K562 (cell line): ENCODE data around the gene LRRC4C. TPM values are rescaled to one million over a fixed set of nuclear protein-coding genes. Genes with fewer than 3 reads are reported as not detected.

Source experiments
- TBL1XR1 ChIP-seq, 2 experiments: IDR thresholded peaks; 2 replicates each; pipeline ENCODE4 v1.6.1; 2012; ENCODE audit warnings: improper control_type of control experiment in 2 of 2, low read length in 2 of 2, mild to moderate bottlenecking in 1 of 2
- polyA plus RNA-seq, 8 experiments: library from polyadenylated mRNA; depleted of rRNA in 4 of 8; stranded (reverse) in 5 of 8; unstranded in 3 of 8; fragments of >200 nt; fragmentation: Nextera tagmentation in 2 of 8; fragmentation: Illumina TruSeq in 1 of 8; extraction: Ambion mirVana in 2 of 8; extraction: Trizol in 1 of 8; gene quantifications; 2 replicates each; pipeline versions ENCODE4 v1.2.1 to v1.2.3, GENCODE V29; 2011 to 2014; ENCODE audit warnings: inconsistent platforms in 1 of 8, missing spikeins in 1 of 8
- total RNA-seq, 7 experiments: library from RNA; depleted of rRNA in 6 of 7; stranded (reverse); fragments of >200 nt in 6 of 7; fragmentation: Illumina TruSeq in 2 of 7; extraction: Trizol in 2 of 7; gene quantifications; 2 replicates each; pipeline versions ENCODE4 v1.2.1 to v1.2.3, GENCODE V29; 2011 to 2021; ENCODE audit warnings: low replicate concordance in 1 of 7
- TF ChIP-seq, protein P1 (sequence below), 2 experiments: fragments of 450-650 bp; formaldehyde crosslinking in 1 of 2; IDR thresholded peaks; 2 replicates each; pipeline versions ENCODE4 v1.4.0 to v1.6.1; 2014 to 2020; ENCODE audit warnings: mild to moderate bottlenecking in 2 of 2, borderline replicate concordance in 1 of 2, low read depth in 1 of 2
- TF ChIP-seq, protein P2 (sequence below): sonication (generic); formaldehyde crosslinking; IDR thresholded peaks from 2 replicates; pipeline ENCODE4 v1.4.0; 2020; ENCODE audit warnings: mild to moderate bottlenecking, missing genetic modification reagents

Gene LRRC4C
- total and polyA plus RNA-seq, 9 of the 15 experiments (the other 6 are each of a cell fraction or from before 2014, with no cell fraction given): not detected

DNA sequence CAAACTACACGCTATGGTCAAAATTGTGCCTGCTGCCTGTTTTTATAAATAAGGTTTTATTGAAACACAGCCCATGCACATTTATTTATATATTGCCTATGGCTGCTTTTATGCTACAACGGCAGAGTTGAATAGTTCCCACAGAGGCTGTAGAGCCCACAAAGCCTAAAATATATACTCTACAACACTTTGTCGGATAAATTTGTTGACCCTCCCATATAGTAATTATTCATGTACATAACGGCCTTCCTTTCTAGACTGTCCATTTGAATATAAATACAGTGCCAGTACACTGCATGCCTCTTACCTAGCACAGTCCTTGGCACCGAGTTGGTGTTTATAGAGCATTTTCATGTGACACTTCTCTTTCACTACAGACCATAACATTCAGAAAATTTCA, 314.0 kb downstream of the LRRC4C start (continued):
- TF ChIP-seq, protein P1, sequence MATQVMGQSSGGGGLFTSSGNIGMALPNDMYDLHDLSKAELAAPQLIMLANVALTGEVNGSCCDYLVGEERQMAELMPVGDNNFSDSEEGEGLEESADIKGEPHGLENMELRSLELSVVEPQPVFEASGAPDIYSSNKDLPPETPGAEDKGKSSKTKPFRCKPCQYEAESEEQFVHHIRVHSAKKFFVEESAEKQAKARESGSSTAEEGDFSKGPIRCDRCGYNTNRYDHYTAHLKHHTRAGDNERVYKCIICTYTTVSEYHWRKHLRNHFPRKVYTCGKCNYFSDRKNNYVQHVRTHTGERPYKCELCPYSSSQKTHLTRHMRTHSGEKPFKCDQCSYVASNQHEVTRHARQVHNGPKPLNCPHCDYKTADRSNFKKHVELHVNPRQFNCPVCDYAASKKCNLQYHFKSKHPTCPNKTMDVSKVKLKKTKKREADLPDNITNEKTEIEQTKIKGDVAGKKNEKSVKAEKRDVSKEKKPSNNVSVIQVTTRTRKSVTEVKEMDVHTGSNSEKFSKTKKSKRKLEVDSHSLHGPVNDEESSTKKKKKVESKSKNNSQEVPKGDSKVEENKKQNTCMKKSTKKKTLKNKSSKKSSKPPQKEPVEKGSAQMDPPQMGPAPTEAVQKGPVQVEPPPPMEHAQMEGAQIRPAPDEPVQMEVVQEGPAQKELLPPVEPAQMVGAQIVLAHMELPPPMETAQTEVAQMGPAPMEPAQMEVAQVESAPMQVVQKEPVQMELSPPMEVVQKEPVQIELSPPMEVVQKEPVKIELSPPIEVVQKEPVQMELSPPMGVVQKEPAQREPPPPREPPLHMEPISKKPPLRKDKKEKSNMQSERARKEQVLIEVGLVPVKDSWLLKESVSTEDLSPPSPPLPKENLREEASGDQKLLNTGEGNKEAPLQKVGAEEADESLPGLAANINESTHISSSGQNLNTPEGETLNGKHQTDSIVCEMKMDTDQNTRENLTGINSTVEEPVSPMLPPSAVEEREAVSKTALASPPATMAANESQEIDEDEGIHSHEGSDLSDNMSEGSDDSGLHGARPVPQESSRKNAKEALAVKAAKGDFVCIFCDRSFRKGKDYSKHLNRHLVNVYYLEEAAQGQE (IDR thresholded peaks at IDR 0.05; ENCODE audit: borderline replicate concordance): no peak
- TF ChIP-seq, protein P1 (CRISPR knock-in tag; IDR thresholded peaks at IDR 0.05; ENCODE audit: low read depth): no peak
- TF ChIP-seq, protein P2, sequence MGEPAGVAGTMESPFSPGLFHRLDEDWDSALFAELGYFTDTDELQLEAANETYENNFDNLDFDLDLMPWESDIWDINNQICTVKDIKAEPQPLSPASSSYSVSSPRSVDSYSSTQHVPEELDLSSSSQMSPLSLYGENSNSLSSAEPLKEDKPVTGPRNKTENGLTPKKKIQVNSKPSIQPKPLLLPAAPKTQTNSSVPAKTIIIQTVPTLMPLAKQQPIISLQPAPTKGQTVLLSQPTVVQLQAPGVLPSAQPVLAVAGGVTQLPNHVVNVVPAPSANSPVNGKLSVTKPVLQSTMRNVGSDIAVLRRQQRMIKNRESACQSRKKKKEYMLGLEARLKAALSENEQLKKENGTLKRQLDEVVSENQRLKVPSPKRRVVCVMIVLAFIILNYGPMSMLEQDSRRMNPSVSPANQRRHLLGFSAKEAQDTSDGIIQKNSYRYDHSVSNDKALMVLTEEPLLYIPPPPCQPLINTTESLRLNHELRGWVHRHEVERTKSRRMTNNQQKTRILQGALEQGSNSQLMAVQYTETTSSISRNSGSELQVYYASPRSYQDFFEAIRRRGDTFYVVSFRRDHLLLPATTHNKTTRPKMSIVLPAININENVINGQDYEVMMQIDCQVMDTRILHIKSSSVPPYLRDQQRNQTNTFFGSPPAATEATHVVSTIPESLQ (CRISPR knock-in tag): no peak
- TF ChIP-seq TBL1XR1 (IDR thresholded peaks at IDR 0.05; ENCODE audit: low read length in 2 of 2): no peak
